ENCODE measurements around the gene USP6. TPM values are rescaled to one million over a fixed set of nuclear protein-coding genes. Genes with fewer than 3 reads are reported as not detected.
A peak's percentile ranks its signal among the peaks of the same experiment; 100 is the strongest.

USP6 gene
- total and polyA plus RNA-seq, 2 of the 13 experiments (the other 11 are each of a cell fraction or from before 2014, with no cell fraction given), result 0.04 TPM; not detected in 1

- TF ChIP-seq ZFP36L1 (CRISPR knock-in tag; IDR thresholded peaks at IDR 0.05) (peak; percentile 86; the same call in 1 of the 2 replicates), NCOA5 (CRISPR knock-in tag; IDR thresholded peaks at IDR 0.05) (no peak), ZNF614 (CRISPR knock-in tag; IDR thresholded peaks at IDR 0.05; ENCODE audit: borderline replicate concordance) (no peak), TBX2 (CRISPR knock-in tag; IDR thresholded peaks at IDR 0.05; ENCODE audit: borderline replicate concordance) (peak; percentile 95), ZNF232 (CRISPR knock-in tag; IDR thresholded peaks at IDR 0.05; ENCODE audit: borderline replicate concordance) (peak; percentile 82), ARID2 (CRISPR knock-in tag; IDR thresholded peaks at IDR 0.05; ENCODE audit: borderline replicate concordance) (0 out of 2 replicates have a peak, but pooled peaks have one; percentile 54), BATF2 (CRISPR knock-in tag; IDR thresholded peaks at IDR 0.05) (no peak), ZNF816 (CRISPR knock-in tag; IDR thresholded peaks at IDR 0.05; ENCODE audit: borderline replicate concordance) (0 out of 2 replicates have a peak, but pooled peaks have one; percentile 81), ZNF784 (CRISPR knock-in tag; IDR thresholded peaks at IDR 0.05; ENCODE audit: borderline replicate concordance) (no peak; the same call in 1 of the 2 replicates), ZZZ3 (CRISPR knock-in tag; IDR thresholded peaks at IDR 0.05; ENCODE audit: borderline replicate concordance) (no peak), ZFAT (CRISPR knock-in tag; conservative IDR thresholded peaks at IDR 0.05) (no peak), ZNF672 (CRISPR knock-in tag; IDR thresholded peaks at IDR 0.05) (no peak), MLLT10 (CRISPR knock-in tag; IDR thresholded peaks at IDR 0.05) (no peak), ZNF598 (CRISPR knock-in tag; IDR thresholded peaks at IDR 0.05; ENCODE audit: borderline replicate concordance) (peak; percentile 52; the same call in 1 of the 2 replicates), ZNF44 (CRISPR knock-in tag; IDR thresholded peaks at IDR 0.05) (peak; percentile 92), ZNF547 (CRISPR knock-in tag; IDR thresholded peaks at IDR 0.05) (peak; percentile 86)
- TF ChIP-seq, protein P1, sequence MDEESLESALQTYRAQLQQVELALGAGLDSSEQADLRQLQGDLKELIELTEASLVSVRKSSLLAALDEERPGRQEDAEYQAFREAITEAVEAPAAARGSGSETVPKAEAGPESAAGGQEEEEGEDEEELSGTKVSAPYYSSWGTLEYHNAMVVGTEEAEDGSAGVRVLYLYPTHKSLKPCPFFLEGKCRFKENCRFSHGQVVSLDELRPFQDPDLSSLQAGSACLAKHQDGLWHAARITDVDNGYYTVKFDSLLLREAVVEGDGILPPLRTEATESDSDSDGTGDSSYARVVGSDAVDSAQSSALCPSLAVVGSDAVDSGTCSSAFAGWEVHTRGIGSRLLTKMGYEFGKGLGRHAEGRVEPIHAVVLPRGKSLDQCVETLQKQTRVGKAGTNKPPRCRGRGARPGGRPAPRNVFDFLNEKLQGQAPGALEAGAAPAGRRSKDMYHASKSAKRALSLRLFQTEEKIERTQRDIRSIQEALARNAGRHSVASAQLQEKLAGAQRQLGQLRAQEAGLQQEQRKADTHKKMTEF (CRISPR knock-in tag; IDR thresholded peaks at IDR 0.05), result peak; percentile 86
- TF ChIP-seq, protein P2, sequence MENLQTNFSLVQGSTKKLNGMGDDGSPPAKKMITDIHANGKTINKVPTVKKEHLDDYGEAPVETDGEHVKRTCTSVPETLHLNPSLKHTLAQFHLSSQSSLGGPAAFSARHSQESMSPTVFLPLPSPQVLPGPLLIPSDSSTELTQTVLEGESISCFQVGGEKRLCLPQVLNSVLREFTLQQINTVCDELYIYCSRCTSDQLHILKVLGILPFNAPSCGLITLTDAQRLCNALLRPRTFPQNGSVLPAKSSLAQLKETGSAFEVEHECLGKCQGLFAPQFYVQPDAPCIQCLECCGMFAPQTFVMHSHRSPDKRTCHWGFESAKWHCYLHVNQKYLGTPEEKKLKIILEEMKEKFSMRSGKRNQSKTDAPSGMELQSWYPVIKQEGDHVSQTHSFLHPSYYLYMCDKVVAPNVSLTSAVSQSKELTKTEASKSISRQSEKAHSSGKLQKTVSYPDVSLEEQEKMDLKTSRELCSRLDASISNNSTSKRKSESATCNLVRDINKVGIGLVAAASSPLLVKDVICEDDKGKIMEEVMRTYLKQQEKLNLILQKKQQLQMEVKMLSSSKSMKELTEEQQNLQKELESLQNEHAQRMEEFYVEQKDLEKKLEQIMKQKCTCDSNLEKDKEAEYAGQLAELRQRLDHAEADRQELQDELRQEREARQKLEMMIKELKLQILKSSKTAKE (CRISPR knock-in tag; IDR thresholded peaks at IDR 0.05; ENCODE audit: borderline replicate concordance), result no peak; the same call in 1 of the 2 replicates
Measured at GRCh38 chr17:5111402-5112204, 4.2 kb upstream of the USP6 start, which contains the start of gene ZNF232 (continued).

Data from HepG2 (cell line).